H54 (cell line): ENCODE measurements around the gene IRS1.

ENCODE experiments used
- DNase-seq: peaks from one replicate; pipeline ENCODE4 v3.0.0; 2011; ENCODE audit warnings: low spot score, mixed read lengths; ENCODE audit not compliant: insufficient read length
- FAIRE-seq: peaks from 3 replicates; lab custom pipeline; 2011; peaks lifted over from hg19 to GRCh38; lab: Jason Lieb, UNC
- POLR2A ChIP-seq: IDR thresholded peaks from 2 replicates; pipeline ENCODE4 v1.6.1; 2011; ENCODE audit warnings: low read depth, mild to moderate bottlenecking, low read length

The IRS1 gene

GRCh38 chr2:226798422-226799210 lies 1.0 kb downstream of the IRS1 start:
- DNase-seq (no peak), FAIRE-seq (no peak)
- no peak for TF ChIP-seq POLR2A

- FAIRE-seq (no peak), DNase-seq (no peak)
- no peak for TF ChIP-seq POLR2A
Measured at GRCh38 chr2:226797989-226798421, 1.6 kb downstream of the IRS1 start.

- no peak for FAIRE-seq
- TF ChIP-seq POLR2A = no peak
- no peak for DNase-seq
Measured at GRCh38 chr2:226797289-226797988, 2.2 kb downstream of the IRS1 start.

GRCh38 chr2:226796840-226797288 lies 2.8 kb downstream of the IRS1 start:
- FAIRE-seq (no peak), DNase-seq (no peak)
- TF ChIP-seq POLR2A = no peak

- FAIRE-seq = no peak
- TF ChIP-seq POLR2A = no peak
- no peak for DNase-seq
Measured at GRCh38 chr2:226796012-226796839, 3.4 kb downstream of the IRS1 start.

- FAIRE-seq (no peak), DNase-seq (no peak)
- no peak for TF ChIP-seq POLR2A
Measured at GRCh38 chr2:226795281-226796011, 4.2 kb downstream of the IRS1 start.

GRCh38 chr2:226794751-226795171 lies 4.9 kb downstream of the IRS1 start:
- FAIRE-seq = peak; percentile 61
- no peak for DNase-seq
- TF ChIP-seq POLR2A = no peak

GRCh38 chr2:226794196-226794661 lies 5.4 kb downstream of the IRS1 start:
- TF ChIP-seq POLR2A = no peak
- DNase-seq = no peak
- FAIRE-seq = no peak

GRCh38 chr2:226793646-226794045 lies 6.0 kb downstream of the IRS1 start:
- FAIRE-seq (no peak), DNase-seq (no peak)
- TF ChIP-seq POLR2A = no peak

GRCh38 chr2:226792155-226792881 lies 7.3 kb downstream of the IRS1 start:
- no peak for DNase-seq
- no peak for TF ChIP-seq POLR2A
- FAIRE-seq = no peak

- TF ChIP-seq POLR2A = peak; percentile 29; the same call in 1 of the 2 replicates
- peak; percentile 89 for DNase-seq
- FAIRE-seq = no peak
Measured at GRCh38 chr2:226791487-226792081, 8.0 kb downstream of the IRS1 start.

- FAIRE-seq (no peak), DNase-seq (no peak)
- no peak for TF ChIP-seq POLR2A
Measured at GRCh38 chr2:226791056-226791486, 8.5 kb downstream of the IRS1 start.
